ENCODE measurements around the gene METAP2.

Gene METAP2

DNA sequence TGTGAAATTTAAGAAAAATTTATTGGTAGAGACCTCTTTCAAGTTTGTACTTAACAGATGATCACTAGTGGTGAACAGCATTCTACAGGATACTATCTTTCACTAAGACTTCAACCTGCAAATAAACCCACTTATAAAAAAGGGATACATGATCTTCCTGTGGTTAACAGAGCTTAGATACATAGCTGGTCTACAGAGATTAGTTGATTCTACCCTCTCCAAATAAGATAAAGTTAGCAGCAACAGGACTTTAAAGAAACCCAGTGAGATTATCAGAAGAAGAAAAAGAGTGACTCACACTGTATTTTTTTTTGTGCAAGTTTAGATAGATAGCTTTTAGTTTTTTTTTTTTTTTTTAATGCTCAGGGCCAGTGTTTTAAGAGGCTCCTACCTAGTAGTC is 42.8 kb downstream of the METAP2 start:
- no peak for DNase-seq

DNA sequence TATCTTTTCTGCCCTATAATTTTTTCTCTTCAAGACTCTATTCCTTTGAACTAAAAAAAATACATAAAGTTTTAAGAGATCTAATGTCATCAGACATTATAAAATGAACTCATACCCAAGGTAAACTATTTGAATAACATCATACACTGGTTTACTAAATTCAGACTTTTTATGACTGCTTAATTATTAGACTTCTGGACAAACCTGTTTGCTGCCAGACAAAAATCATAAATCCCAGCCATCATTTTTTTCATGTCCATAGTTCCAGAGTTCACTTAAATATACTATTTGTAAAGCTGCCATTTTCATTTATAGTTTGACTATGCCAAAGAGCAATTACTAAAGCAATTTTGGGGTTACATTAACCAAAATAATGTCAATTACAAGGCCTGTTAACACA is 43.3 kb downstream of the METAP2 start:
- no peak for DNase-seq

DNA sequence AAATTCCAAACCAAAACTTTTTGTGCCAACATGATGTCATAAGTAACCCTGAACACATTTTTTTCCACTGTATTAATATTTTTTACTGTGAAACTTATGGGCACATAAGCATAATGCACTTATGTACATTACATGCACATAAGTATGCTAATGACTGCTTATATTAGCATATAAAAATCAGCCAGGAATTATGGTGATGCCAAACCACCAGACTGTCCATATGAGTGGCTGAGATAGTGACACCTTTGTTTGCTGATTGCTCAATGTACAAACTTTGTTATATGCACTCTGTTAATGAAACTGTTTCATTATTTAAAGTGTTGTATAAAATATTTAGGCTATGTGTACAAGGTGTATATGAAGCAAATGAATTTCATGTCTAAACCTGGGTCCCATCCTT is 45.0 kb downstream of the METAP2 start:
- DNase-seq: no peak

GRCh38 chr12:95520816-95521215 is 46.9 kb downstream of the METAP2 start:
- DNase-seq: no peak

DNA sequence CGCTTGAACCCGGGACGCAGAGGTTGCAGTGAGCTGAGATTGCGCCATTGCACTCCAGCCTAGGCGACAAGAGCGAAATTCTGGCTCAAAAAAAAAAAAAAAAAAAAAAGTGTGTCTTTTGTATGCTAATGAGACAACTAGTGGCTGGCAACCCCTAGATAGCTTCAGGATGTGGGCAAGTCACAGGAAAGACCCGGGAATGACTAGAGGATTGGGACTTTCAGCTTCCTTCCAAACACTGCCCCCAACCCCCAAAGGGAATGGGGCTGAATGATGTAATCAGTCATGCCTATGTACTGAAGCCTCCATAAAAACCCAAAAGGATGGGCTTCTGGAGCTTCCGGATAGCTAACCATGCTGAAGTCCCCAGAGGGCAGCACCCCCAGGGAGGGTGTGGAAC is 48.7 kb downstream of the METAP2 start:
- no peak for DNase-seq

DNA sequence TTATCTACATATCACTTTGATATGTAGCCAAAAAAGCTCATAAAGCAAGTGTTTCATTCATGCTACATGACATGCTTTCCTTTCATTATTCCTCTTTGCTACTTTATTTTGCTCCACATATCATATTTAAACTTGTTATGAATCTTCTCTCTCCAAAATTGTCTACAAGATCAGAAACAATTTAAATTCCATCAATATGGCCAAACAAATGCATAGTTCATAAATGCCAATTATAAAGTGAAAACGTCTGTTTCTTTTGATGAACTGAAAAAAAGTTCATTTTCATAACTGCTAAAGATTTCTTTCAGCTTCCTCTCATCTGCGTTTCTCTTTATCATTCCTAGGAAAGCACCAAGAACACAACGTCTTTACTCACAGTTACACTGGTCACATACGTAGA is 54.5 kb downstream of the METAP2 start:
- no peak for DNase-seq

GRCh38 chr12:95529693-95530225 is 55.8 kb downstream of the METAP2 start:
- no peak for DNase-seq

- no peak for DNase-seq
These were observed 58.9 kb downstream of the METAP2 start for GRCh38 chr12:95532851-95533250.

GRCh38 chr12:95533985-95534384 is 60.0 kb downstream of the METAP2 start:
- no peak for DNase-seq

- no peak for DNase-seq
These were observed 64.1 kb downstream of the METAP2 start for GRCh38 chr12:95538006-95538405.

DNA sequence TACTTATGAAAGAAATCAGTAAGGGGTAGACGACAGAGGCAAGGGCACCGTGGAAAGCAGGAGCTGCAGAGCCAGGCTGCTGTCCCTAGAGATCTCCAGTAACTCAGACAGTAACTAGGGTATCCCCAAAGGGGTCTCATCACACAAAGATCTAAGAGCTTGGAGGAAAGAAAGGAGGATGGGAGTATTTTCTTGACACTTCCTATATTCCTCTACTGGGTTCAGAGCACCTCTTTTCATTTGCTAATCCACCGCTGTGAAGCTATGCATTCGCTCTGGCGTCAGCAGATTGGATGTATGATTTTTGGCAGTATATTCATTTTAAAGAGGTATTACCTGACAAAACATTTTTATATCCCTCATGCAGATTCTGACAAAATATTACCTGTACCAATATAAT is 64.7 kb downstream of the METAP2 start:
- DNase-seq: no peak

- no peak for DNase-seq
These were observed 67.5 kb downstream of the METAP2 start for GRCh38 chr12:95541436-95541835.

- no peak for DNase-seq
These were observed 69.4 kb downstream of the METAP2 start for GRCh38 chr12:95543305-95543704.

DNA sequence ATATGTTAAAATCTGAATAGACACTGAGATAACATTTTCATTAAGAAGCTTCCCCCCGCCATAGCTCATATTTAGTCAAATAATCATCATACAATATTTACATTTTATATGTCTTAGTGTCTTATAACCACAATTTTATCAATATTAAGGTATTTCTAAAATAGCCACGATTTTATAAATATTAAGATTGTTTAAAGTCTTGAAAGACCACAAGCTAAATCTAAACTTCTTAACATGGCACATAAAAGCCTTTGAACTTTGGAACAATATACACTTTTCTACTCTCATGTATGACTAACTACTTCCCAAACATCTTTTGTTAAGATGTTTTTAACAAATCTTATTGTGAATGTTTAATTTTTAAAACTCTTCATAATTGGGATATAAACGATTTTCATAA is 70.8 kb downstream of the METAP2 start:
- DNase-seq: no peak

GRCh38 chr12:95545303-95545702 is 71.4 kb downstream of the METAP2 start:
- DNase-seq: no peak

DNA sequence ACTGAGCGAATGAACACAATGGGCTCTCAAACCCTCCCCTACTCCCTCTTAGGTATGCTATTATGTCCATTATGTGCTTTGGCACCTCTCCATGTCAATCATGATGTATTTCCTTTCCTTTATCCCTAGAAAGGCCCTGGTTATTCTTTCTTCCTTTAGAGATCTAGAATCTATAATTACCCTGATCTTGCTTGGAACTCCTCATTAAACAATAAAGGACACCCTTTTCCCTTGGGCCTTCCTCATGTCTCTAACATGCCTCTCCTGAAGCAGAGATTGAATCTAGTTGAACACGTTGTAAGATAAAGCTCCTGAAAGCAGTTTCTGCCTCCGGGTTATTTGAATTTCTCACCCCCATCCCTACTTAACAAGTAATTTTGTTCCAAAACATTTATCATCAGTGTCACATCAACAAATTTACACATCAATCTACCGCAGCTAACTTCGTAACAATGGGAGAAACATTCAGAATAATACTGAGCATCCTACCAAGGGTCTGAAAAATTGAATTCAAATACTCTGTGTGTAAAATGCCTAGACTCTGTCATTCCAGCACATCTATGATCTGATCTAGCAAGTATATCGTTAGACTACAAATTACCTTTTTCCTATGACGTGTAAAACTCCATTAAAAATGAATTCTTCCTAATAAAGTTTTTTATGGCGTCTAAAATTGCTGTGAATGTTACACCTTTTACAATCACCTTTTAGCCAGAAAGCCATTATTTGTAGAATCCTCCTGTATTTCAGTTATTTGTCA is 72.0 kb downstream of the METAP2 start:
- DNase-seq: no peak

- no peak for DNase-seq
These were observed 72.5 kb downstream of the METAP2 start for GRCh38 chr12:95546491-95546813.

GRCh38 chr12:95547522-95548055 is 73.6 kb downstream of the METAP2 start:
- DNase-seq: no peak

GRCh38 chr12:95548056-95548538 is 74.1 kb downstream of the METAP2 start:
- no peak for DNase-seq

- DNase-seq: peak; percentile 14 to 55
These were observed 74.8 kb downstream of the METAP2 start for GRCh38 chr12:95548539-95549391.

- DNase-seq: no peak
These were observed 75.6 kb downstream of the METAP2 start for GRCh38 chr12:95549392-95550084.

DNA sequence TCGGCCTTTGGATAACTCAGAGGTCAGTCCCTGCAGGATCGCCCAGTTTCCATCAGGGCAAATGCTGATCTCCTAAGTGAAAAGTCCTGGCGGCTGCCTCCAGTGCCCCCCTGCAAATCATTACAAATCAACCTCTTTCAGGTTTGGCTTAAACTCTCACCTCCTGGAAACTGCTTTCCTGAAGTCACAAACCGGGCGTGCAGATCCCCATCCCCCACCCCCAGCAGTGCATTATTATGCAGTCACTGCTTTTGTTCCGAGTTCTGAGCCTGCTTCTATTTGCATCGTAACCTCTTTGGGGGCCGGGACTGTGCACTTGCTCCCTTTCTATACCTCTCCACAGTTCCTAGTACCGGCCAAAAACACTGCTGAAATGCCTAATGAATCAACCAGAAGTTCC is 77.4 kb downstream of the METAP2 start, which contains the start of gene USP44:
Gene USP44 (minus strand): TSS at position 172 of the 400 bp plus-strand sequence. CDS start 17,220 bp downstream, outside the sequence.
- no peak for DNase-seq

All from hippocampal formation (tissue), 2 donors.